Neutrophil (primary cell): ENCODE results near the gene MTG2.
A peak's percentile ranks its signal among the peaks of the same experiment; 100 is the strongest.

Source experiments
- H3K27ac ChIP-seq: fragments of 200-600 bp; sonication (generic); 2 replicates; pipeline ENCODE4 v1.5.1; 2016; ENCODE audit warnings: mild to moderate bottlenecking, moderate library complexity
- H3K27me3 ChIP-seq: fragments of 200-600 bp; sonication (generic); 2 replicates; pipeline ENCODE4 v1.6.0; 2016; ENCODE audit warnings: mild to moderate bottlenecking
- H3K36me3 ChIP-seq: fragments of 200-600 bp; sonication (generic); 2 replicates; pipeline ENCODE4 v1.5.1; 2017
- H3K4me1 ChIP-seq, 2 experiments: fragments of 200-600 bp in 1 of 2; sonication (generic) in 1 of 2; 1 replicate in 1 of 2; 2 replicates in 1 of 2; pipeline versions ENCODE4 v1.5.1 to v1.6.1; 2013 to 2016; ENCODE audit warnings: low read depth in 1 of 2, low read length in 1 of 2, mild to moderate bottlenecking in 1 of 2, moderate library complexity in 1 of 2; ENCODE audit not compliant: control insufficient read depth in 1 of 2, insufficient read depth in 1 of 2
- H3K4me3 ChIP-seq, 2 experiments: fragments of 200-600 bp in 1 of 2; sonication (generic) in 1 of 2; 1 replicate in 1 of 2; 2 replicates in 1 of 2; pipeline ENCODE4 v1.5.1; 2013 to 2016; ENCODE audit warnings: low read depth in 1 of 2, low read length in 1 of 2, mild to moderate bottlenecking in 1 of 2, moderate library complexity in 1 of 2
- H3K9me3 ChIP-seq: fragments of 200-600 bp; sonication (generic); 2 replicates; pipeline ENCODE4 v1.5.1; 2016
- TF ChIP-seq, protein P1 (sequence below): fragments of 200-600 bp; sonication (generic); IDR thresholded peaks from 2 replicates; pipeline ENCODE4 v1.5.1; 2016; ENCODE audit warnings: antibody characterized with exemption

MTG2 gene

DNA sequence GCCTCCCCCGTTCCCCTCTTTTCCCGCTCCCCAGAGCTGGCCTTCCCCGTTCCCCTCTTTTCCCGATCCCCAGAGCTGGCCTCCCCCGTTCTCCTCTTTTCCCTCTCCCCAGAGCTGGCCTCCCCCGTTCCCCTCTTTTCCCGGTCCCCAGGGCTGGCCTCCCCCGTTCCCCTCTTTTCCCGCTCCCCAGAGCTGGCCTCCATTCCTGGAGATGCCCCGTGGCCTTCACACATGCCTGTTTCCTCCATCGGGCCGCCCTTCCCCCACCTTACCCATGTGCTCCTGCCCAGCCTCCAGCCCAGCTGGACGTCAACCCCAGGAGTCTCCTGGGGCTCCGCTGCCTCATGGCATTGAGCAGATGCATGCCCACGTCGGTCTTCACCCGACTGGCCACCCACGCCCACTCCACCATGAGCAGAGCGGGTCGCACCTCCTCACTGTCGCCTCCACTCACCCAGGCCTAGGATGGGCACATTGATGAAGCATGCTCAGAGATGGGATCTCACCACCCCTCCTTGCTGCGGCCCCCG, 30.9 kb upstream of the MTG2 start:
- H3K4me3 ChIP-seq = no peak overlapping the region
- H3K36me3 ChIP-seq = no peaks in the 10 kb centered on the region
- TF ChIP-seq, protein P1, sequence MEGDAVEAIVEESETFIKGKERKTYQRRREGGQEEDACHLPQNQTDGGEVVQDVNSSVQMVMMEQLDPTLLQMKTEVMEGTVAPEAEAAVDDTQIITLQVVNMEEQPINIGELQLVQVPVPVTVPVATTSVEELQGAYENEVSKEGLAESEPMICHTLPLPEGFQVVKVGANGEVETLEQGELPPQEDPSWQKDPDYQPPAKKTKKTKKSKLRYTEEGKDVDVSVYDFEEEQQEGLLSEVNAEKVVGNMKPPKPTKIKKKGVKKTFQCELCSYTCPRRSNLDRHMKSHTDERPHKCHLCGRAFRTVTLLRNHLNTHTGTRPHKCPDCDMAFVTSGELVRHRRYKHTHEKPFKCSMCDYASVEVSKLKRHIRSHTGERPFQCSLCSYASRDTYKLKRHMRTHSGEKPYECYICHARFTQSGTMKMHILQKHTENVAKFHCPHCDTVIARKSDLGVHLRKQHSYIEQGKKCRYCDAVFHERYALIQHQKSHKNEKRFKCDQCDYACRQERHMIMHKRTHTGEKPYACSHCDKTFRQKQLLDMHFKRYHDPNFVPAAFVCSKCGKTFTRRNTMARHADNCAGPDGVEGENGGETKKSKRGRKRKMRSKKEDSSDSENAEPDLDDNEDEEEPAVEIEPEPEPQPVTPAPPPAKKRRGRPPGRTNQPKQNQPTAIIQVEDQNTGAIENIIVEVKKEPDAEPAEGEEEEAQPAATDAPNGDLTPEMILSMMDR = no peak
- peaks cover 0 to 4% of the 10 kb centered on the region in 2 experiments for H3K4me1 ChIP-seq
- H3K27ac ChIP-seq = no peak overlapping the region
- no peaks in the 10 kb centered on the region for H3K9me3 ChIP-seq
- no peaks in the 10 kb centered on the region for H3K27me3 ChIP-seq

GRCh38 chr20:62155428-62156253, 27.2 kb upstream of the MTG2 start:
- Histone ChIP-seq H3K27me3 (no peaks in the 10 kb centered on the region), H3K27ac (no peak overlapping the region), H3K4me3 (no peak overlapping the region), H3K36me3 (peaks cover 8% of the 10 kb centered on the region), H3K4me1 (peaks cover 0 to 8% of the 10 kb centered on the region in 2 experiments), H3K9me3 (no peaks in the 10 kb centered on the region)
- TF ChIP-seq, protein P1 = no peak

DNA sequence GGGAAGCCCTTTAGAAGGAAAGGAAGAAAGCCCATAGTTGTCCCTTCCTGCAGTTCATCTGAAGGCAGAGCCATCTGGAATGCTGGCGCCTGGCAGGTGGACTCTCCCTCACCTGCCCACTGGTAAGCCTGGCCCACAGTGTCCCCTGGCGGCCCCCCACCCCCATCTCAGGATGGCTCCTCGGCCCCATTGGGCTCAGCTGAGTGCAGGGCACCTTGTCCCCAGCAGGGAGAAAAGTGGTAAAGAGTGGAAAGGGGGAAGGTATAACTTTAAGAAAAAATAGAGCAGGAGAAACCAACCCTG, 26.6 kb upstream of the MTG2 start:
- Histone ChIP-seq H3K4me1 (peaks cover 0 to 8% of the 10 kb centered on the region in 2 experiments), H3K36me3 (peaks cover 14% of the 10 kb centered on the region), H3K27ac (no peak overlapping the region), H3K9me3 (no peaks in the 10 kb centered on the region), H3K27me3 (no peaks in the 10 kb centered on the region), H3K4me3 (no peak overlapping the region)
- TF ChIP-seq, protein P1 = no peak

DNA sequence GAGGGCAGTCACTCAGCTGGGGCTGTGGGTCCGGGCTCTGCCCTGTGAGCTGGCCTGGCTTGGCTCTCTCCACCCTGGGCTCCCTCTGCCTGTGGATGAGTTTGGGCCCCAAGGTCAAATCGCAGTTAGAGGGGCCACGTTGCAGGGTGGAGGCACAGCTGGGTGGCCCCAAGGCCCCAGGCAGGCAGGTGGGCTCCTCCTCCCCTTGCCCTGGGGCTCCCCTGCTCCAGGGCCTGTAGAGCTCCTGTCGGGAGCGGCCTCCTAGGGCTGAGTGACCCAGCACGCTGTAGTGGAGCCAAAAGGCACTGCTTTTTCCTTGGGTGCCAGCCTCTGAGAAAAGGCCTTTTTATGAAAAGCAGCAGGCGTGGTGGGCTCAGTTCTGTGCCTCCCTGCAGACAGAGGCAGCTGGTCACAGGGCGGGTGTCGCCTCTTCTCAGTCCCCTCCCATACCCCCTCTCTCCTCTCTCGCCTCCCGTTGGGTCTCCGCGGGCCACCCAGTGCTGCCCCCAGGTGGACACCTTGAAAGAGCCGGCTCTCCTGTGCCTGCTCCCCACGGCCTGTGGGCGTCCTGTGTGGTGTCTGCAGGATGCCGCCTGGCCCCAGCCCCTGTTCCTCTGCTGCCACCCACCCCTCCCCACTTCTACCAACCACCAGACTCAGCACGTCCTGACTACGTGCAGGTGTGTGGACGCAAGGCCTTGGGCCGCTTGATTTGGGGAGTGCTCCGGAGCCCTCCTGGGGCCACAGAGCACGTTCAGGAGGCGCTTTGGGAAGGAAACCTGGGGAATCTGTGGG, 26.0 kb upstream of the MTG2 start:
- no peaks in the 10 kb centered on the region for H3K9me3 ChIP-seq
- peaks cover 0 to 8% of the 10 kb centered on the region in 2 experiments for H3K4me1 ChIP-seq
- H3K27ac ChIP-seq = no peak overlapping the region
- TF ChIP-seq, protein P1 = peak; percentile 78
- H3K36me3 ChIP-seq = peaks cover 20% of the 10 kb centered on the region
- H3K27me3 ChIP-seq = no peaks in the 10 kb centered on the region
- H3K4me3 ChIP-seq = no peak overlapping the region

- TF ChIP-seq, protein P1 = no peak
- H3K4me1 ChIP-seq = peaks cover 0 to 8% of the 10 kb centered on the region in 2 experiments
- H3K27ac ChIP-seq = no peak overlapping the region
- peaks cover 25% of the 10 kb centered on the region for H3K36me3 ChIP-seq
- H3K9me3 ChIP-seq = no peaks in the 10 kb centered on the region
- H3K27me3 ChIP-seq = no peaks in the 10 kb centered on the region
- no peak overlapping the region for H3K4me3 ChIP-seq
Measured at GRCh38 chr20:62157387-62158087, 25.3 kb upstream of the MTG2 start.
